Measurements from ENCODE around the gene MAPK7. TPM values are rescaled to one million over a fixed set of nuclear protein-coding genes. Genes with fewer than 3 reads are reported as not detected.

MAPK7 gene
- 1.2 and 5.1 TPM in 2 replicates for total RNA-seq (2014; rRNA removed; shearing (Covaris generic))

- in situ Hi-C loops (cut with HindIII; ENCODE audit: low sequenced_read_pairs): no loop called here
These were observed at the start of gene MAPK7 for GRCh38 chr17:19378416-19379360. TSS of gene MAPK7 (plus strand) at chr17:19378498. CDS start at chr17:19378901, 403 bp downstream.

GRCh38 chr17:19329136-19329535 is 49.2 kb upstream of the MAPK7 start:
- DNase-seq (ENCODE audit: low spot score): no peak

More at GRCh38 chr17:19378416-19379360, at the start of gene MAPK7:
- no peak for DNase-seq (ENCODE audit: low spot score)

GRCh38 chr17:19329839-19330238 is 48.5 kb upstream of the MAPK7 start:
- DNase-seq (ENCODE audit: low spot score): no peak
- in situ Hi-C loops (cut with HindIII; ENCODE audit: low sequenced_read_pairs): no loop called here

More at GRCh38 chr17:19329136-19329535, 49.2 kb upstream of the MAPK7 start:
- in situ Hi-C loops (cut with HindIII; ENCODE audit: low sequenced_read_pairs): no loop called here

- no peak for DNase-seq (ENCODE audit: low spot score)
- in situ Hi-C loops (cut with HindIII; ENCODE audit: low sequenced_read_pairs): no loop called here
These were observed 48.0 kb upstream of the MAPK7 start for GRCh38 chr17:19330271-19330670.

GRCh38 chr17:19331134-19331533 is 47.2 kb upstream of the MAPK7 start:
- DNase-seq (ENCODE audit: low spot score): no peak
- in situ Hi-C loops (cut with HindIII; ENCODE audit: low sequenced_read_pairs): no loop called here

GRCh38 chr17:19331543-19332245 is 46.6 kb upstream of the MAPK7 start:
- no peak for DNase-seq (ENCODE audit: low spot score)
- in situ Hi-C loops (cut with HindIII; ENCODE audit: low sequenced_read_pairs): no loop called here

GRCh38 chr17:19332371-19333131 is 45.7 kb upstream of the MAPK7 start:
- DNase-seq (ENCODE audit: low spot score): no peak
- in situ Hi-C loops (cut with HindIII; ENCODE audit: low sequenced_read_pairs): no loop called here

- in situ Hi-C loops (cut with HindIII; ENCODE audit: low sequenced_read_pairs): no loop called here
- DNase-seq (ENCODE audit: low spot score): no peak
These were observed 45.2 kb upstream of the MAPK7 start for GRCh38 chr17:19333132-19333440.

GRCh38 chr17:19333736-19334290 is 44.5 kb upstream of the MAPK7 start:
- in situ Hi-C loops (cut with HindIII; ENCODE audit: low sequenced_read_pairs): no loop called here

GRCh38 chr17:19334331-19334730 is 44.0 kb upstream of the MAPK7 start:
- no peak for DNase-seq (ENCODE audit: low spot score)
- in situ Hi-C loops (cut with HindIII; ENCODE audit: low sequenced_read_pairs): no loop called here

More at GRCh38 chr17:19333736-19334290, 44.5 kb upstream of the MAPK7 start:
- no peak for DNase-seq (ENCODE audit: low spot score)

GRCh38 chr17:19335951-19336631 is 42.2 kb upstream of the MAPK7 start:
- no peak for DNase-seq (ENCODE audit: low spot score)
- in situ Hi-C loops (cut with HindIII; ENCODE audit: low sequenced_read_pairs): no loop called here

- in situ Hi-C loops (cut with HindIII; ENCODE audit: low sequenced_read_pairs): no loop called here
- peak; percentile 72 for DNase-seq (ENCODE audit: low spot score)
These were observed 41.2 kb upstream of the MAPK7 start for GRCh38 chr17:19336938-19337711.

- no peak for DNase-seq (ENCODE audit: low spot score)
- in situ Hi-C loops (cut with HindIII; ENCODE audit: low sequenced_read_pairs): no loop called here
These were observed 40.6 kb upstream of the MAPK7 start for GRCh38 chr17:19337712-19338023.

- DNase-seq (ENCODE audit: low spot score): peak; percentile 60
- in situ Hi-C loops (cut with HindIII; ENCODE audit: low sequenced_read_pairs): no loop called here
These were observed 40.0 kb upstream of the MAPK7 start for GRCh38 chr17:19338031-19338990.

- in situ Hi-C loops (cut with HindIII; ENCODE audit: low sequenced_read_pairs): no loop called here
- no peak for DNase-seq (ENCODE audit: low spot score)
These were observed 38.9 kb upstream of the MAPK7 start for GRCh38 chr17:19339341-19339815.

- DNase-seq (ENCODE audit: low spot score): no peak
- in situ Hi-C loops (cut with HindIII; ENCODE audit: low sequenced_read_pairs): no loop called here
These were observed 37.1 kb upstream of the MAPK7 start for GRCh38 chr17:19341211-19341631.

Measured in G401 (cell line).